Measurements from ENCODE around the gene NFATC4. TPM values are rescaled to one million over a fixed set of nuclear protein-coding genes. Genes with fewer than 3 reads are reported as not detected.
"Not testable (repeated sequence)": the region's sequence is repeated elsewhere in the genome, so short reads cannot be mapped to it uniquely, and the experiment has no call there.

Gene NFATC4
- total RNA-seq, 1 experiment from 2014 or later: 0.44 TPM

- DNase-seq (ENCODE audit: low read depth): no peak
Observed at GRCh38 chr14:24368212-24368561, 203 bp downstream of the NFATC4 start.

- no peak for DNase-seq (ENCODE audit: low read depth)
Observed at GRCh38 chr14:24368562-24369252, 723 bp downstream of the NFATC4 start.

- DNase-seq (ENCODE audit: low read depth): no peak
Observed at GRCh38 chr14:24369463-24369862, 1.5 kb downstream of the NFATC4 start.

- DNase-seq (ENCODE audit: low read depth): no peak
Observed at GRCh38 chr14:24369907-24370687, 2.1 kb downstream of the NFATC4 start.

GRCh38 chr14:24370748-24371147 lies 2.8 kb downstream of the NFATC4 start:
- no peak for DNase-seq (ENCODE audit: low read depth)

GRCh38 chr14:24371605-24372004 lies 3.6 kb downstream of the NFATC4 start:
- not testable (repeated sequence) for DNase-seq (ENCODE audit: low read depth)

GRCh38 chr14:24372701-24373416 lies 4.9 kb downstream of the NFATC4 start:
- DNase-seq (ENCODE audit: low read depth): no peak

- DNase-seq (ENCODE audit: low read depth): no peak
Observed at GRCh38 chr14:24376448-24377070, 8.6 kb downstream of the NFATC4 start.

- DNase-seq (ENCODE audit: low read depth): no peak
Observed at GRCh38 chr14:24377126-24377525, 9.1 kb downstream of the NFATC4 start.

- no peak for DNase-seq (ENCODE audit: low read depth)
Observed at GRCh38 chr14:24377657-24378056, 9.7 kb downstream of the NFATC4 start.

GRCh38 chr14:24378327-24378726 lies 10.3 kb downstream of the NFATC4 start:
- DNase-seq (ENCODE audit: low read depth): no peak

GRCh38 chr14:24378981-24379906 lies 11.3 kb downstream of the NFATC4 start:
- DNase-seq (ENCODE audit: low read depth): no peak

- no peak for DNase-seq (ENCODE audit: low read depth)
Observed at GRCh38 chr14:24379907-24380730, 12.1 kb downstream of the NFATC4 start.

GRCh38 chr14:24381363-24382063 lies 13.5 kb downstream of the NFATC4 start:
- DNase-seq (ENCODE audit: low read depth): peak; percentile 15

- DNase-seq (ENCODE audit: low read depth): no peak
Observed at GRCh38 chr14:24382064-24382371, 14.0 kb downstream of the NFATC4 start.

GRCh38 chr14:24384169-24384568 lies 16.2 kb downstream of the NFATC4 start:
- no peak for DNase-seq (ENCODE audit: low read depth)

GRCh38 chr14:24385524-24385923 lies 17.5 kb downstream of the NFATC4 start:
- no peak for DNase-seq (ENCODE audit: low read depth)

- no peak for DNase-seq (ENCODE audit: low read depth)
Observed at GRCh38 chr14:24387009-24387345, 19.0 kb downstream of the NFATC4 start.

GRCh38 chr14:24387579-24387978 lies 19.6 kb downstream of the NFATC4 start:
- not testable (repeated sequence) for DNase-seq (ENCODE audit: low read depth)

Measured in M059J (cell line).